ENCODE results near the gene WNK4.

GRCh38 chr17:42845556-42845917 is 65.1 kb downstream of the WNK4 start:
- TF ChIP-seq CTCF (IDR thresholded peaks at IDR 0.05) = no peak
- TF ChIP-seq USF2 (CRISPR knock-in tag; IDR thresholded peaks at IDR 0.05) = no peak
